Endothelial cell of umbilical vein (primary cell): ENCODE data around the gene PDE1A. TPM values are rescaled to one million over a fixed set of nuclear protein-coding genes. Genes with fewer than 3 reads are reported as not detected.

Experiments used
- BruUV-seq: library from RNA; stranded (reverse); fragments of 400-500 nt; replicated peaks from 2 replicates; lab custom pipeline; 2021; lab: Mats Ljungman, UMichigan
- CTCF ChIA-PET: fragments of 300-600, 350-600 bp; sonication (Branson Sonifier 250); formaldehyde crosslinking; loops from one replicate; lab custom pipeline; 2021; ENCODE audit warnings: antibody characterized with exemption, inconsistent platforms; lab: Charles Lee
- POLR2A ChIA-PET: fragments of 300-600, 350-600 bp; sonication (Branson Sonifier 250); formaldehyde crosslinking; loops from one replicate; lab custom pipeline; 2021; ENCODE audit warnings: antibody characterized with exemption, inconsistent platforms; lab: Charles Lee
- DNase-seq: peaks from one replicate; pipeline ENCODE4 v3.0.0-alpha.2; 2011; ENCODE audit warnings: low read depth, low spot score
- FAIRE-seq: peaks from 2 replicates; lab custom pipeline; 2011; peaks lifted over from hg19 to GRCh38; lab: Jason Lieb, UNC
- H2AFZ ChIP-seq: 2 replicates; pipeline ENCODE4 v1.6.0; 2012; ENCODE audit warnings: low read depth, low read length, control low read depth, inconsistent platforms
- H3K27ac ChIP-seq: 2 replicates; pipeline ENCODE4 v1.5.1; 2011; ENCODE audit warnings: low read depth, mild to moderate bottlenecking, control low read depth, low read length, moderate library complexity; ENCODE audit not compliant: insufficient read depth
- H3K27me3 ChIP-seq, 2 experiments: 2 replicates each; pipeline versions ENCODE4 v1.6.0 to v1.6.1; 2011; ENCODE audit warnings: low read length in 2 of 2, mixed read lengths in 1 of 2; ENCODE audit not compliant: control insufficient read depth in 2 of 2, insufficient read depth in 2 of 2
- H3K36me3 ChIP-seq, 2 experiments: 2 replicates in 1 of 2; 3 replicates in 1 of 2; pipeline ENCODE4 v1.5.1; 2011; ENCODE audit warnings: low read length in 2 of 2, mild to moderate bottlenecking in 1 of 2, moderate library complexity in 1 of 2; ENCODE audit not compliant: control insufficient read depth in 2 of 2, insufficient read depth in 2 of 2; ENCODE audit errors: extremely low read depth in 1 of 2
- H3K4me1 ChIP-seq: 3 replicates; pipeline ENCODE4 v1.5.1; 2011; ENCODE audit warnings: mild to moderate bottlenecking, low read length; ENCODE audit not compliant: control insufficient read depth, insufficient read depth; ENCODE audit errors: extremely low read depth
- H3K4me2 ChIP-seq: 2 replicates; pipeline ENCODE4 v1.6.1; 2011; ENCODE audit warnings: low read length, control low read depth, mixed read lengths; ENCODE audit not compliant: insufficient read depth
- H3K4me3 ChIP-seq, 3 experiments: fragments of 200-600 bp in 1 of 3; sonication (generic), shearing (Covaris generic) in 1 of 3; replicated peaks in 1 of 3; 2 replicates each; pipeline ENCODE4 v1.5.1; 2011 to 2016; ENCODE audit warnings: control low read depth in 3 of 3, low read length in 3 of 3, mild to moderate bottlenecking in 2 of 3, inconsistent platforms in 1 of 3, low read depth in 1 of 3, moderate library complexity in 1 of 3; ENCODE audit not compliant: insufficient read depth in 1 of 3
- H3K79me2 ChIP-seq: 2 replicates; pipeline ENCODE4 v1.6.0; 2012; ENCODE audit warnings: low read length, inconsistent platforms; ENCODE audit not compliant: control insufficient read depth, insufficient read depth
- H3K9ac ChIP-seq: replicated peaks from 2 replicates; pipeline ENCODE3; 2011; ENCODE audit warnings: low read length, control low read depth; ENCODE audit not compliant: insufficient read depth; ENCODE audit errors: extremely low read depth
- H3K9me1 ChIP-seq: replicated peaks from 3 replicates; pipeline ENCODE4 v1.6.0; 2011; ENCODE audit warnings: mild to moderate bottlenecking, low read length; ENCODE audit not compliant: control insufficient read depth, insufficient read depth; ENCODE audit errors: extremely low read depth
- H3K9me3 ChIP-seq: replicated peaks from 2 replicates; pipeline ENCODE4 v1.5.1; 2012; ENCODE audit warnings: low read length, inconsistent platforms; ENCODE audit not compliant: control insufficient read depth, insufficient read depth
- H4K20me1 ChIP-seq: replicated peaks from 2 replicates; pipeline ENCODE3; 2011; ENCODE audit warnings: mild to moderate bottlenecking, low read length; ENCODE audit not compliant: control insufficient read depth, insufficient read depth; ENCODE audit errors: extremely low read depth
- EZH2 ChIP-seq: IDR thresholded peaks from 2 replicates; pipeline ENCODE4 v1.6.1; 2012; ENCODE audit warnings: borderline replicate concordance, low read depth, mild to moderate bottlenecking, moderate library complexity, low read length, inconsistent platforms; ENCODE audit not compliant: severe bottlenecking
- FOS ChIP-seq: IDR thresholded peaks from 2 replicates; pipeline ENCODE4 v1.6.1; 2011; ENCODE audit warnings: mild to moderate bottlenecking, low read length, moderate library complexity, borderline replicate concordance; ENCODE audit not compliant: insufficient read depth
- GATA2 ChIP-seq: IDR thresholded peaks from 2 replicates; pipeline ENCODE4 v1.7.0; 2011; ENCODE audit warnings: low read depth, mild to moderate bottlenecking, moderate library complexity, mixed read lengths, low read length; ENCODE audit not compliant: insufficient read length, insufficient read depth
- JUN ChIP-seq: IDR thresholded peaks from 2 replicates; pipeline ENCODE4 v1.6.1; 2011; ENCODE audit warnings: borderline replicate concordance, low read depth; ENCODE audit not compliant: insufficient read length, insufficient read depth
- POLR2A ChIP-seq: IDR thresholded peaks from 2 replicates; pipeline ENCODE4 v1.6.1; 2012; ENCODE audit warnings: low read depth, mild to moderate bottlenecking, control low read depth, low read length
- POLR2AphosphoS5 ChIP-seq: IDR thresholded peaks from 2 replicates; pipeline ENCODE4 v1.6.1; 2012; ENCODE audit warnings: low read depth, mild to moderate bottlenecking, control low read depth, low read length, moderate library complexity; ENCODE audit not compliant: insufficient read depth
- dilution Hi-C: fragments of 300-500 bp; cut with MboI; formaldehyde crosslinking; loops from one replicate; pipeline ENCODE4 v1.15.0; 2019; ENCODE audit warnings: low sequenced_read_pairs; ENCODE audit not compliant: extremely low pct_ligation_motif_present
- intact Hi-C: fragments of 100-400 bp; cut with micrococcal nuclease; formaldehyde crosslinking; loops from one replicate; pipeline ENCODE4 v1.10.0; 2022
- polyA plus RNA-seq, 4 experiments: library from polyadenylated mRNA; depleted of rRNA in 3 of 4; stranded (reverse) in 3 of 4; unstranded in 1 of 4; fragments of >200 nt; gene quantifications; 2 replicates each; pipeline versions ENCODE4 v1.2.1 to v1.2.3, GENCODE V29; 2011 to 2012; ENCODE audit warnings: missing spikeins in 1 of 4
- total RNA-seq: library from RNA; stranded (reverse); gene quantifications from 2 replicates; pipeline ENCODE4 v1.2.3, GENCODE V29; 2021
- TF ChIP-seq, protein P1 (sequence below), 2 donors: IDR thresholded peaks; 1 replicate in 1 of 2; 2 replicates in 1 of 2; pipeline ENCODE4 v1.5.1; 2011; ENCODE audit warnings: low read length in 2 of 2, mild to moderate bottlenecking in 2 of 2, moderate library complexity in 2 of 2, control low read depth in 1 of 2, inconsistent platforms in 1 of 2, low read depth in 1 of 2; ENCODE audit not compliant: insufficient read depth in 1 of 2; ENCODE audit errors: extremely low read depth in 1 of 2
- TF ChIP-seq, protein P2 (sequence below): IDR thresholded peaks from 2 replicates; pipeline ENCODE4 v1.6.1; 2011; ENCODE audit not compliant: insufficient read depth, insufficient read length

The PDE1A gene
- total and polyA plus RNA-seq, 2 donors (not counting 3 experiments of a cell fraction or from before 2014, with no cell fraction given) = 0.43 to 0.49 TPM

DNA sequence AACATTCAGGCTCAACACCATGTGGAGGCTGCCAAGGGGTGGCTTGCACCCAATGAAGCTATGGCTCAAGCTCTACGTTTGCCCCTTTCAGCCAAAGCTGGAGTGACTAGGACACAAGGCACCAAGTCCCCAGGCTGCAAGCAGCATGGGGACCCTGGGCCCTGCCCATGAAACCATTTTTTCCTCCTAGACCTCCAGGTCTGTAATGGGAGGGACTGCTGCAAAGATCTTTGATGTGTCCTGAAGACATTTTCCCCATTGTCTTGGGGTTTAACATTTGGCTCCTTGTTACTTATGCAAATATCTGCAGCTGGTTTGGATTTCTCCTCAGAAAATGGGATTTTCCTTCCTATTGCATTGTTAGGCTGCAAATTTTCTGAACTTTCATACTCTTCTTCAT is 51.0 kb downstream of the PDE1A start:
- Histone ChIP-seq H3K4me3 (no peak overlapping the region), H3K4me2 (no peak overlapping the region), H3K9ac (no peak overlapping the region), H3K9me1 (no peaks in the 10 kb centered on the region), H3K9me3 (no peaks in the 10 kb centered on the region), H4K20me1 (no peaks in the 10 kb centered on the region), H3K4me1 (peaks cover 19% of the 10 kb centered on the region), H2AFZ (no peak overlapping the region), H3K27ac (no peak overlapping the region), H3K36me3 (no peaks in the 10 kb centered on the region), H3K79me2 (no peaks in the 10 kb centered on the region), H3K27me3 (no peaks in the 10 kb centered on the region)
- CTCF ChIA-PET = no interaction called here
- TF ChIP-seq, protein P1, sequence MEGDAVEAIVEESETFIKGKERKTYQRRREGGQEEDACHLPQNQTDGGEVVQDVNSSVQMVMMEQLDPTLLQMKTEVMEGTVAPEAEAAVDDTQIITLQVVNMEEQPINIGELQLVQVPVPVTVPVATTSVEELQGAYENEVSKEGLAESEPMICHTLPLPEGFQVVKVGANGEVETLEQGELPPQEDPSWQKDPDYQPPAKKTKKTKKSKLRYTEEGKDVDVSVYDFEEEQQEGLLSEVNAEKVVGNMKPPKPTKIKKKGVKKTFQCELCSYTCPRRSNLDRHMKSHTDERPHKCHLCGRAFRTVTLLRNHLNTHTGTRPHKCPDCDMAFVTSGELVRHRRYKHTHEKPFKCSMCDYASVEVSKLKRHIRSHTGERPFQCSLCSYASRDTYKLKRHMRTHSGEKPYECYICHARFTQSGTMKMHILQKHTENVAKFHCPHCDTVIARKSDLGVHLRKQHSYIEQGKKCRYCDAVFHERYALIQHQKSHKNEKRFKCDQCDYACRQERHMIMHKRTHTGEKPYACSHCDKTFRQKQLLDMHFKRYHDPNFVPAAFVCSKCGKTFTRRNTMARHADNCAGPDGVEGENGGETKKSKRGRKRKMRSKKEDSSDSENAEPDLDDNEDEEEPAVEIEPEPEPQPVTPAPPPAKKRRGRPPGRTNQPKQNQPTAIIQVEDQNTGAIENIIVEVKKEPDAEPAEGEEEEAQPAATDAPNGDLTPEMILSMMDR (IDR thresholded peaks at IDR 0.05; ENCODE audit: extremely low read depth in 1 of 2, insufficient read depth in 1 of 2, low read depth in 1 of 2, low read length in 2 of 2) = no peak
- no TSS peak for BruUV-seq
- no peak for FAIRE-seq
- intact Hi-C loops (no loop called here), dilution Hi-C loops (no loop called here)
- no peak for DNase-seq
- POLR2A ChIA-PET = no interaction called here

DNA sequence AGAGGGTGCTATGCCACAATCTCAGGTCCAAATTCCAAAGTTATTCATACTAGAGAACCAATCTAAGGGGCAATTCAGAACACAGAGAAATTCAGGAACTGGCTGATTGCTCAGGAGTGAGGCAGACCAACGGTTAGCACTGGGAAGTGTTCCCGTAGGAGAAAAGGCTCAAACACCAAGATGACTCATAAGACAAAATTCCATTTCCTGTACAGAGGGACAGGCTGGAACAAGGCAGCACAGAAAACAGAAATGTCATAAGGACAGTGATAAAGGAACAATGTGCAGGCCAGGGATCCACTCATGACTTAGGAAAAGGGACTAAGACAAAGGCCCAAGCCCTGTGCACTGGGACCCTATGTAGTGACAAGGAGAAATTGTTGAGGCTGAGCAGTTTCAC is 54.2 kb downstream of the PDE1A start:
- POLR2A ChIA-PET = no interaction called here
- no peak overlapping the region for H3K9ac ChIP-seq
- BruUV-seq = no TSS peak
- peak overlapping the region; percentile 78 for H2AFZ ChIP-seq
- CTCF ChIA-PET = no interaction called here
- dilution Hi-C loops = no loop called here
- intact Hi-C loops = loop anchor here (2.0 kb wide), 1 partner anchor 90 kb away; no protein-coding TSS in a partner anchor
- no peaks in the 10 kb centered on the region for H4K20me1 ChIP-seq
- no peak overlapping the region for H3K4me3 ChIP-seq
- no peaks in the 10 kb centered on the region for H3K9me1 ChIP-seq
- peaks cover 19% of the 10 kb centered on the region for H3K4me1 ChIP-seq
- TF ChIP-seq JUN = peak; percentile 87
- TF ChIP-seq POLR2A = no peak
- peak; percentile 91 for TF ChIP-seq FOS
- TF ChIP-seq GATA2 = no peak
- TF ChIP-seq, protein P1 (IDR thresholded peaks at IDR 0.05; ENCODE audit: extremely low read depth in 1 of 2, insufficient read depth in 1 of 2, low read depth in 1 of 2, low read length in 2 of 2) = no peak
- TF ChIP-seq POLR2AphosphoS5 = peak; percentile 64
- TF ChIP-seq EZH2 = no peak
- TF ChIP-seq, protein P2, sequence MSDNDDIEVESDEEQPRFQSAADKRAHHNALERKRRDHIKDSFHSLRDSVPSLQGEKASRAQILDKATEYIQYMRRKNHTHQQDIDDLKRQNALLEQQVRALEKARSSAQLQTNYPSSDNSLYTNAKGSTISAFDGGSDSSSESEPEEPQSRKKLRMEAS = no peak
- H3K9me3 ChIP-seq = no peaks in the 10 kb centered on the region
- DNase-seq (peak; percentile 79), FAIRE-seq (peak; percentile 91)
- H3K79me2 ChIP-seq = no peaks in the 10 kb centered on the region
- no peaks in the 10 kb centered on the region for H3K36me3 ChIP-seq
- H3K27me3 ChIP-seq = no peaks in the 10 kb centered on the region
- peak overlapping the region; percentile 3 for H3K4me2 ChIP-seq
- peak overlapping the region; percentile 67 for H3K27ac ChIP-seq
